ENCODE measurements around the gene CSAG3.
"Not testable (repeated sequence)": the region's sequence is repeated elsewhere in the genome, so short reads cannot be mapped to it uniquely, and the experiment has no call there.

The CSAG3 gene

DNA sequence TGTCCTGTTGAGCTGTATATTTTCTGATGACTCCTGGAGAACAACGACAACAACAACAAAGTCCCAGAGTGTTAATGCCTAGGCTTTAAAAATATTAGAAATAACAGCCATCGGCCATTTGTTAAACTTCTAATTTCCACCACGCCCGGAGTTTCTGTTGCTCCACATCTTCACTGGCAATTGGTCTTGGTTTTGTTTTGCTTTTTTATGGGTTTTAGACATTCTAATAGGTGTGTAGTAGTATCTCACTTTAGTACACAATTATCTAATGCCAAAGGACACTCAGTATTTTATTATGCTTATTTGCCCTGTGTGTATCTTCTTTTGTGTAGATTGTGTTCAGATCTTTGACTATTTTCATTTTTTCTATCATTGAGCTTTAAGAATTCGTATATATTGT is 20.5 kb upstream of the CSAG3 start:
- DNase-seq (ENCODE audit: low read depth) = no peak
- TF ChIP-seq, protein P1, sequence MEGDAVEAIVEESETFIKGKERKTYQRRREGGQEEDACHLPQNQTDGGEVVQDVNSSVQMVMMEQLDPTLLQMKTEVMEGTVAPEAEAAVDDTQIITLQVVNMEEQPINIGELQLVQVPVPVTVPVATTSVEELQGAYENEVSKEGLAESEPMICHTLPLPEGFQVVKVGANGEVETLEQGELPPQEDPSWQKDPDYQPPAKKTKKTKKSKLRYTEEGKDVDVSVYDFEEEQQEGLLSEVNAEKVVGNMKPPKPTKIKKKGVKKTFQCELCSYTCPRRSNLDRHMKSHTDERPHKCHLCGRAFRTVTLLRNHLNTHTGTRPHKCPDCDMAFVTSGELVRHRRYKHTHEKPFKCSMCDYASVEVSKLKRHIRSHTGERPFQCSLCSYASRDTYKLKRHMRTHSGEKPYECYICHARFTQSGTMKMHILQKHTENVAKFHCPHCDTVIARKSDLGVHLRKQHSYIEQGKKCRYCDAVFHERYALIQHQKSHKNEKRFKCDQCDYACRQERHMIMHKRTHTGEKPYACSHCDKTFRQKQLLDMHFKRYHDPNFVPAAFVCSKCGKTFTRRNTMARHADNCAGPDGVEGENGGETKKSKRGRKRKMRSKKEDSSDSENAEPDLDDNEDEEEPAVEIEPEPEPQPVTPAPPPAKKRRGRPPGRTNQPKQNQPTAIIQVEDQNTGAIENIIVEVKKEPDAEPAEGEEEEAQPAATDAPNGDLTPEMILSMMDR (conservative IDR thresholded peaks at IDR 0.05; ENCODE audit: low read depth, low read length) = no peak
- no peak overlapping the region for H3K4me3 ChIP-seq (ENCODE audit: low read depth, low read length)

DNA sequence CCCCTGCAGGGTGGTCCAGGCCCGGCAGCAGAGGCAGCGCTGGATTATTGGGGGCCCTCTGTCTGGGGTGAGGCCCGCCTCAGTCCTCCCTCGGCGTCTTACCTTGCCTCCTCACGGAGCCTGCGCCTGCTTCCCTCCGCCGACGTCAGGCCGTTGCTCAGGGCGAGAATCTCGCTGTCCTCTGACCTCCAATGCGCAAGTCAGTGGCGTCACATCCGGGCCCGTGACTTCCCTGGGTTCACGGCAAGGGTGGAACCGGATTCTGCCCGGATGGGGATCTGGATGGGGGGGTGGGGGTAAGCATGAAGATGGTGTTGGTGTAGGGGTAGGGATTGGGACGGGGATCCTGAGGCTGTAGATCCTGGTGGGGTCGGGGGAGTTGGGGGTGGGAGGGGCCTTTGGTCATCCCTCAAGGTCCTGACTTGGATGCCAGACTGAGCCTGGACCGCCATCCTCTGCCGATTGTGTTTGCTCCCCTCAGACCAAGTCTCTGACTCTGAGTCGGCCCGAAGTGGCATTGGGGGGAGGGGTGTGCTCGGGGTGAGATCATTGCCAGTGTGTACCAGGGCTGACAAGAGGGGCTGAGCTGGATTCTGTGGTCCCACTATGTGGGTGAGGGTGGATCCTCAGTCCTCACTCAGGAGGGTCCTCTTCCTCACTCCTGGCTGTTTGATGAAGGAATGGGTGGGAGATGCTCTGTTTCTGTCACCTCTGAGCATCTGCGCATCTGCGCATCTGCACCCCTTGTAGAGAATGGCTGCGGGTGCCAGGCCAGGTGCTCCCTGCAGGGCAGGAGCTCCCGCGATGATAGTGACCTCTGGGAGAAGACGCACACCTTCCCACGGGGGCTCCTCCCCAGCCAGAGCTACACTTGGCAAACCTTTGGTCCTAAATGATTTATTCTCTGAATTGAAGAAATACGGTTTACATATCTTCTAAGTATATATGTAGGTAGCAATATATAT is 5.0 kb upstream of the CSAG3 start, which contains the start of gene MAGEA2:
MAGEA2 (minus strand) TSS at position 157 of the 965 bp plus-strand sequence. CDS start 2,479 bp downstream, outside the sequence.
- DNase-seq (ENCODE audit: low read depth); H3K4me3 ChIP-seq (ENCODE audit: low read depth, low read length): not testable (repeated sequence)

DNA sequence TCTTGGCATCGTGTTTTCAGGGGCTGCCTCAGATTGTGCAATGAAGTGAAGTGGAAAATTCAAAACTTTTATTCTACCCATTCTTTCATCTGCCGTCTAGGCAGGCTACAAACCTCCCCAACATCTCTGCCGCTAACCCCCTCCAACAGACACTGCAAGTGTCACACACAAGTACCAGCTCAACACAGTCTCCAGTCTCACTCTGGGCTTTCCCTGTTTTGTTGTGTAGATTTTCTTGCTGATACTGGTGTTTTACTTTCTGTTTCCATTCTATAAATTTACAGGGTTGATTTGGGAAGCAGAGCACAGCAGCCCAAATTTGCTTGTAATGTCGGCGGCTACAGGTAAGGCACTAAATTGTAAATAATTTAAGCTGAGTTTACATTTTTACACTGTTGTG is 4.1 kb upstream of the CSAG3 start:
- H3K4me3 ChIP-seq (ENCODE audit: low read depth, low read length); DNase-seq (ENCODE audit: low read depth): not testable (repeated sequence)

DNA sequence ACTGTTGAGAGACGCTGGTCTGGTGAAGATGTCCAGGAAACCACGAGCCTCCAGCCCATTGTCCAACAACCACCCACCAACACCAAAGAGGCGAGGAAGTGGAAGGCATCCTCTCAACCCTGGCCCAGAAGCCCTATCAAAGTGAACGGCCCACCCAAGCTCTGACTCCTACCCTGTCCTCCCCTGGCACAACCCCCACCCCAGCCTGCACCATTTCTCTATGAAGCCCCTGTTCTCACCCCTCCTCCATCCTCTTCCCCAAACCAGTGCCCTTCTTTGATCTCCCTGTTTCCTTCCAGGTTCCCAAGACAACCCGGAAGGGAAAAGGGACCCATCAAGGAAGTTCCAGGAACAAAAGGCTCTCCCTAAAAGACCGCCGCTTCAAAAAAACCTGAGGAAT is 526 bp downstream of the CSAG3 start:
- not testable (repeated sequence) for DNase-seq (ENCODE audit: low read depth); H3K4me3 ChIP-seq (ENCODE audit: low read depth, low read length)

DNA sequence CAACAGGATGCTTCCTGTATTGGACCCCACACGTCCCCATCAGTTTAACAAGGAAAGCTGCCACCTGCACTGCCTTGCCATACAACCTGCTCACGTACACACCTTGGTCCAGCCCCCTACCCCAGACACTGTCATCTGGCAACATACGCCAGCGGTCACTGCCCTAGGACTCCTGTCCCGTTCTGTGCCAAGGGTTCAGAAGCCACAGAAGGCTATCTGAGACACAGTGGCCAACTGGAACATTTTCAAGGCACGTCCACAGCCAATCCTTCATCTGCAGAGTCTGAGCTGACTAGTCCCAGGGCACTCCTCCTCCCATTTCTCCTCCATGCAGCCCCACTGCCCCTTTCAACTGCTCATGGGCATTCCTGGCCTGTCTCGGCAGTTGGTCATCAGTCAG is 2.6 kb downstream of the CSAG3 start:
- DNase-seq (ENCODE audit: low read depth); H3K4me3 ChIP-seq (ENCODE audit: low read depth, low read length): not testable (repeated sequence)

DNA sequence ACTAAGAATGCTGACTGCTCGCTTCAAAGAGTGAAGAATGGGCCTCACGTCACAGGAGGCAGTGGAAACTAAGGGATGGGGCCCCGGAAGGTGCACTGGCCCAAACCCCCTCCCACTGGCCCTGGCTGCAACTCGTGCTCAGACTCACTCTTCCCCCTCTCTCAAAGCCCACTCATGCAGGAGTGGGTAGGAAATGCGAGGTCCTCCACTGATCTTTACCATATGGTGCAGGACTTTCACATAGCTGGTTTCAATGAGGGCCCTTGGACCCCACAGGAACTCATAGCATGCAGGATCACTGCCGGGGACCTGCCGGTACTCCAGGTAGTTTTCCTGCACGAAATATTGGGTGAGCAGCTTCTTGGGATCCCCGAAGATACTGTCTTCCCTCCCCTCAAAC is 7.5 kb downstream of the CSAG3 start:
- H3K4me3 ChIP-seq (ENCODE audit: low read depth, low read length); DNase-seq (ENCODE audit: low read depth): not testable (repeated sequence)

DNA sequence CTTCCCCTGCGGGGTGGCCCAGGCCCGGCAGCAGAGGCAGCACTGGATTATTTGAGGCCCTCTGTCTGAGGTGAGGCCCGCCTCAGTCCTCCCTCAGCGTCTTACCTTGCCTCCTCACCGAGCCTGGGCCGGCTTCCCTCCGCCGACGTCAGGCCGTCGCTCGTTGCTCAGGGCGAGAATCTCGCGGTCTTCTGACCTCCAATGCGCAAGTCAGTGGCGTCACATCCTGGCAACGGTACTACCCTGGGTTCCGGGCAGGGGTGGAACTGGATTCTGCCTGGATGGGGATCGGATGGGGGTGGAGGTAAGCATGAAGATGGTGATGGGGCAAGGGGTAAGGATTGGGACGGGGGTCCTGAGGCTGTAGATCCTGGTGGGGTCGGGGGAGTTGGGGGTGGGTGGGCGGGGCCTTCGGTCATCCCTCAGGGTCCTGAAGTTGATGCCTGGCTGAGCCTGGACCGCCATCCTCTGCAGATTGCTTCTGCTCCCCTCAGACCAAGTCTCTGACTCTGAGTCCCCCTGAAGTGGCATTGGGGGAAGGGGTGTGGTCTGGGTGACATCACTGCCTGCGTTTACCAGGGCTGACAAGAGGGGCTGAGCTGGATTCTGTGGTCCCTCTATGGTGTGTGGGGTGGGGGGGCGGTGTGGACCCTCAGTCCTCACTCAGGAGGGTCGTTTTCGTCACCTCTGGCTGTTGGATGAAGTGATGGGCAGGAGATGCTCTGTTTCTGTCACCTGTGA is 10.7 kb downstream of the CSAG3 start, which contains the start of gene MAGEA6:
MAGEA6 (minus strand) TSS at position 141 of the 741 bp plus-strand sequence. CDS start 2,039 bp downstream, outside the sequence.
- DNase-seq (ENCODE audit: low read depth); H3K4me3 ChIP-seq (ENCODE audit: low read depth, low read length): not testable (repeated sequence)

DNA sequence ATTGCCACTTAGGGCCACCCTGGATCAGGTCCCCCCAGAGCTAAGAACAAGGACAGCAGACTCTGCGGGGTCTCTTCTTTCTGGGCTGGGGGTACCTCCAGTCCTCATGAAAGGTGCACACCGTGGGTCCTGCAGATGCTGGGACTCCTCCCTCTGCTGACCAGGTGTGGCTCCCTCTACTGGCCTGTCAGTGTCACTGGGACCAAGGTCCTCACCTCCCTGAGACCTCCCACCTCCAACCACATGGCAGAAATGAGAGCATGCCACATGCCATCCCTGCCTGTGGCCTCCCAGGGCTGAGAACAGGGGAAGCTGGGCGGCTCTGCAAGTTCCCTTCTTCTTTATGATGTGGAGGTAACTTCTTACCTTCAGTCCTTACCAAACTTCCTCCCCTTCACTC is 28.0 kb downstream of the CSAG3 start:
- not testable (repeated sequence) for H3K4me3 ChIP-seq (ENCODE audit: low read depth, low read length); DNase-seq (ENCODE audit: low read depth)

DNA sequence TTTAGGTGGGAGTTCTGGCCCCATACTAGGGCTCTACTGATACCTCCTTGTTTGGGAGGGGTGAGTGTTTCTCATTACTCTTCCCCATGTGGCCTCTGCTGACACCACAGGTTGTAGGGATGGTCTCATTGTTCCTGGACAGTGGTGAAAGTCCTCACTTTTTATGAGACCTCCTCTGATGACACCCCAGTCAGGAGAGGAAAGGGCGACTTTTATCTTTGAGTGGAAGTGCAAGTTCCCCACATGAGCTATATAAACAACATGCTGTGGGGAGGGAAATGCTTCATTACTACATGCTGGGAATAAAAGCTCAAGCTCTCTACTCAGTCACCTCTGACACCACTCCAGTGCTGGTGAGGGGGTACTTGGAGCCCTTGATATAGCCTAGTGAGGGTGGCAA is 39.9 kb downstream of the CSAG3 start:
- no peak for DNase-seq (ENCODE audit: low read depth)
- no peak overlapping the region for H3K4me3 ChIP-seq (ENCODE audit: low read depth, low read length)
- TF ChIP-seq, protein P1 (conservative IDR thresholded peaks at IDR 0.05; ENCODE audit: low read depth, low read length) = no peak

DNA sequence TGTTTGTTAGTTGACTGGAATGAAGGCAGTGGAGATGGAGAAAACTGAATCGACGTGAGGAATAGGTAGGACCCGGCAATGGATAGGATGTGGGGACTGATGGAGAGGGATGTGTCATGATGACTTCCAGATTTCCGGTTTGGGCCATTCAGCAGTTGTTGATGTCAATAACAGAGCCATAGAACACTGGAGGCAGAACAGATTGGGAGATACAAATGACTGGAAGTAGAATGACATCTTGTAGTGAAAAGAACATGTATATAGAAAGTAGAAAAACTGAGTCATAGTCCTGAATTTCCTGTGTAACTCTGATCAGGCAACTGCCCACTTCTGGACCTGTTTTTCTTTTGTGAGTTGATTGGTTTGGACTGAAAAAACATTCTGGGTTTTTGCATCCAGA is 47.0 kb downstream of the CSAG3 start:
- TF ChIP-seq, protein P1 (conservative IDR thresholded peaks at IDR 0.05; ENCODE audit: low read depth, low read length) = no peak
- no peak for DNase-seq (ENCODE audit: low read depth)
- H3K4me3 ChIP-seq (ENCODE audit: low read depth, low read length) = no peak overlapping the region

Data from choroid plexus epithelial cell (primary cell).